GM23338 (cell line): Measurements from ENCODE around the gene HOXC5. TPM values are rescaled to one million over a fixed set of nuclear protein-coding genes. Genes with fewer than 3 reads are reported as not detected.
A peak's percentile ranks its signal among the peaks of the same experiment; 100 is the strongest.

Experiments used
- ATAC-seq: fragments of 200-7000 bp; cut with Tn5 transposase; 3 replicates; pipeline ENCODE4 v1.9.1; 2020
- DNase-seq: peaks from one replicate; pipeline ENCODE4 v3.0.0-alpha.2; 2015; ENCODE audit warnings: low spot score
- H2AFZ ChIP-seq: fragments of 200-600 bp; sonication (generic); 2 replicates; pipeline ENCODE4 v1.8.0; 2016; ENCODE audit warnings: antibody characterized with exemption, mild to moderate bottlenecking, moderate library complexity
- H3F3A ChIP-seq: fragments of 200-600 bp; sonication (generic); replicated peaks from 2 replicates; pipeline ENCODE4 v1.8.0; 2017; ENCODE audit warnings: antibody characterized with exemption, mixed run types, low read depth
- H3K27ac ChIP-seq: fragments of 200-600 bp; sonication (generic); 2 replicates; pipeline ENCODE4 v1.6.1; 2016; ENCODE audit warnings: low read depth
- H3K27me3 ChIP-seq: fragments of 200-600 bp; sonication (generic); 2 replicates; pipeline ENCODE4 v1.8.0; 2016; ENCODE audit warnings: mild to moderate bottlenecking, mixed run types, moderate library complexity; ENCODE audit not compliant: insufficient read depth
- H3K36me3 ChIP-seq: fragments of 200-600 bp; sonication (generic); 2 replicates; pipeline ENCODE4 v1.8.0; 2016; ENCODE audit warnings: mild to moderate bottlenecking; ENCODE audit not compliant: insufficient read depth
- H3K4me1 ChIP-seq: fragments of 200-600 bp; sonication (generic); 2 replicates; pipeline ENCODE4 v1.8.0; 2016; ENCODE audit warnings: mild to moderate bottlenecking, moderate library complexity; ENCODE audit not compliant: insufficient read depth
- H3K4me2 ChIP-seq: fragments of 200-600 bp; sonication (generic); 2 replicates; pipeline ENCODE4 v1.7.1; 2017; ENCODE audit warnings: mixed run types
- H3K4me3 ChIP-seq: fragments of 200-600 bp; sonication (generic); 2 replicates; pipeline ENCODE4 v1.6.1; 2016; ENCODE audit warnings: mixed run types
- H3K79me2 ChIP-seq: fragments of 200-600 bp; sonication (generic); replicated peaks from 2 replicates; pipeline ENCODE4 v1.8.0; 2017; ENCODE audit warnings: mild to moderate bottlenecking; ENCODE audit not compliant: insufficient read depth
- H3K9me2 ChIP-seq: fragments of 200-600 bp; sonication (generic); 2 replicates; pipeline ENCODE4 v1.8.0; 2017; ENCODE audit not compliant: insufficient read depth
- H4K20me1 ChIP-seq: fragments of 200-600 bp; sonication (generic); replicated peaks from 2 replicates; pipeline ENCODE4 v1.8.0; 2017; ENCODE audit warnings: mild to moderate bottlenecking; ENCODE audit not compliant: insufficient read depth
- H3K27ac Mint-ChIP-seq: 2 replicates; pipeline ENCODE4 v1.8.0; 2020; ENCODE audit warnings: inconsistent platforms, mild to moderate bottlenecking, moderate library complexity, mixed read lengths
- H3K27me3 Mint-ChIP-seq: 3 replicates; pipeline ENCODE4 v1.8.0; 2022; ENCODE audit warnings: low read depth, mild to moderate bottlenecking, moderate library complexity, mixed read lengths, inconsistent platforms; ENCODE audit not compliant: insufficient read depth, poor library complexity
- H3K36me3 Mint-ChIP-seq: 3 replicates; pipeline ENCODE4 v1.8.0; 2021; ENCODE audit warnings: low read depth, mild to moderate bottlenecking, inconsistent platforms, moderate library complexity, mixed read lengths
- H3K4me1 Mint-ChIP-seq: 3 replicates; pipeline ENCODE4 v1.8.0; 2020; ENCODE audit warnings: mild to moderate bottlenecking, inconsistent platforms, mixed read lengths
- H3K4me3 Mint-ChIP-seq: 3 replicates; pipeline ENCODE4 v1.8.0; 2021; ENCODE audit warnings: moderate library complexity, mild to moderate bottlenecking, inconsistent platforms, mixed read lengths
- H3K9me3 Mint-ChIP-seq: 3 replicates; pipeline ENCODE4 v1.8.0; 2020; ENCODE audit warnings: moderate library complexity, mild to moderate bottlenecking, inconsistent platforms, mixed read lengths
- CREB1 ChIP-seq: fragments of 250-450 bp; sonication (Bioruptor Pico); IDR thresholded peaks from 2 replicates; pipeline ENCODE4 v1.5.0; 2020; ENCODE audit warnings: low read depth, mild to moderate bottlenecking, moderate library complexity
- EZH2 ChIP-seq: fragments of 200-600 bp; sonication (generic); IDR thresholded peaks from one replicate; pipeline ENCODE4 v1.8.0; 2017; ENCODE audit warnings: antibody characterized with exemption, mild to moderate bottlenecking, low read depth; ENCODE audit not compliant: unreplicated experiment
- EZH2phosphoT487 ChIP-seq: fragments of 200-600 bp; sonication (generic); IDR thresholded peaks from one replicate; pipeline ENCODE4 v1.8.1; 2018; ENCODE audit warnings: antibody characterized with exemption; ENCODE audit not compliant: unreplicated experiment
- NANOG ChIP-seq: IDR thresholded peaks from 2 replicates; pipeline ENCODE4 v1.6.1; 2016; ENCODE audit warnings: antibody characterized with exemption, borderline replicate concordance
- POLR2AphosphoS5 ChIP-seq: IDR thresholded peaks from 2 replicates; pipeline ENCODE4 v1.6.1; 2016; ENCODE audit warnings: antibody characterized with exemption, low read depth
- ZNF331 ChIP-seq: fragments of 250-450 bp; sonication (Bioruptor Pico); IDR thresholded peaks from 2 replicates; pipeline ENCODE4 v1.5.0; 2020; ENCODE audit warnings: low read depth, mild to moderate bottlenecking, moderate library complexity
- polyA plus RNA-seq: library from polyadenylated mRNA; unstranded; fragments of >200 nt; fragmentation: Nextera tagmentation; extraction: Ambion mirVana; gene quantifications from 2 replicates; pipeline ENCODE4 v1.2.1, GENCODE V29; 2016
- total RNA-seq: library from RNA; depleted of rRNA; stranded (reverse); fragments of >200 nt; shearing (Covaris generic); gene quantifications from 2 replicates; pipeline ENCODE4 v1.2.3, GENCODE V29; 2014
- TF ChIP-seq, protein P1 (sequence below): fragments of 250-450 bp; sonication (Bioruptor Pico); IDR thresholded peaks from 2 replicates; pipeline ENCODE4 v1.5.0; 2020; ENCODE audit warnings: mild to moderate bottlenecking, moderate library complexity
- TF ChIP-seq, protein P2 (sequence below), 2 experiments: fragments of 200-600 bp in 1 of 2; sonication (generic) in 1 of 2; conservative IDR thresholded peaks; 2 replicates each; pipeline versions ENCODE4 v1.5.1 to v1.6.1; 2016 to 2017; ENCODE audit warnings: antibody characterized with exemption in 2 of 2, low read depth in 2 of 2, mild to moderate bottlenecking in 2 of 2, moderate library complexity in 1 of 2

The HOXC5 gene
- total and polyA plus RNA-seq, 2 experiments from 2014 or later, result not detected

DNA sequence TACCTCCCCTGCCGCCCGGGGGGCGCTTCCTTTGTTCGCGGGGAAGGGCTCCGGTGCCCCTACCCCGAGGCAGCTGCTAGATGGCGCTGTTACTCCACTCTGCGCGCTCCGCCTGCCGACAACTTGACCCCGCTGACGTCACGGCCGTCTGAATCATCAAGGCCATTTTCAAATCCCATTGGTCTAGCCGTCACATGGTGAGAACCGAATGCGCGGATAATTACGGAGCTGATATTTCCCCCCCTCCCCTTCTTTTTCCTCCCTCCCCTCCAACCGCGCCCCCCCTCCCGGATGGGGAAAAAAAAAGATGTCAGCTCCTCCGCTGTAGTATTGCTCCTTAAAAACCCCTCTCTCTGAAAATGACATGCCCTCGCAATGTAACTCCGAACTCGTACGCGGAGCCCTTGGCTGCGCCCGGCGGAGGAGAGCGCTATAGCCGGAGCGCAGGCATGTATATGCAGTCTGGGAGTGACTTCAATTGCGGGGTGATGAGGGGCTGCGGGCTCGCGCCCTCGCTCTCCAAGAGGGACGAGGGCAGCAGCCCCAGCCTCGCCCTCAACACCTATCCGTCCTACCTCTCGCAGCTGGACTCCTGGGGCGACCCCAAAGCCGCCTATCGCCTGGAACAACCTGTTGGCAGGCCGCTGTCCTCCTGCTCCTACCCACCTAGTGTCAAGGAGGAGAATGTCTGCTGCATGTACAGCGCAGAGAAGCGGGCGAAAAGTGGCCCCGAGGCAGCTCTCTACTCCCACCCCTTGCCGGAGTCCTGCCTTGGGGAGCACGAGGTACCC lies 47.8 kb upstream of the HOXC5 start, which contains the start of gene HOXC10:
Gene HOXC10, plus strand, starts transcription at position 246 of the 791 bp plus-strand sequence. Its CDS starts 114 bp downstream, at position 360.
- Histone ChIP-seq H4K20me1 (peaks cover 46% of the 10 kb centered on the region), H3K79me2 (no peaks in the 10 kb centered on the region), H3K4me1 (peaks cover 50% of the 10 kb centered on the region), H3F3A (peaks cover 51% of the 10 kb centered on the region), H3K36me3 (no peaks in the 10 kb centered on the region), H3K9me2 (no peaks in the 10 kb centered on the region), H3K4me3 (peak within 1 kb of the TSS; percentile 44; the same call in 1 of the 2 replicates), H3K27me3 (peaks cover 98% of the 10 kb centered on the region), H3K27ac (no peak within 1 kb of the TSS), H2AFZ (peak within 1 kb of the TSS; percentile 81; the same call in 1 of the 2 replicates), H3K4me2 (peak within 1 kb of the TSS; percentile 74)
- peak; percentile 50 for ATAC-seq
- DNase-seq, result peak; percentile 98
- H3K9me3 Mint-ChIP-seq, result peaks cover 5% of the 10 kb centered on the region; the same call in 1 of the 3 replicates
- H3K27me3 Mint-ChIP-seq, result peaks cover 100% of the 10 kb centered on the region
- TF ChIP-seq ZNF331 (no peak), EZH2 (peak; percentile 89), EZH2phosphoT487 (peak; percentile 19), NANOG (no peak), CREB1 (peak; percentile 97), POLR2AphosphoS5 (no peak)
- TF ChIP-seq, protein P1, sequence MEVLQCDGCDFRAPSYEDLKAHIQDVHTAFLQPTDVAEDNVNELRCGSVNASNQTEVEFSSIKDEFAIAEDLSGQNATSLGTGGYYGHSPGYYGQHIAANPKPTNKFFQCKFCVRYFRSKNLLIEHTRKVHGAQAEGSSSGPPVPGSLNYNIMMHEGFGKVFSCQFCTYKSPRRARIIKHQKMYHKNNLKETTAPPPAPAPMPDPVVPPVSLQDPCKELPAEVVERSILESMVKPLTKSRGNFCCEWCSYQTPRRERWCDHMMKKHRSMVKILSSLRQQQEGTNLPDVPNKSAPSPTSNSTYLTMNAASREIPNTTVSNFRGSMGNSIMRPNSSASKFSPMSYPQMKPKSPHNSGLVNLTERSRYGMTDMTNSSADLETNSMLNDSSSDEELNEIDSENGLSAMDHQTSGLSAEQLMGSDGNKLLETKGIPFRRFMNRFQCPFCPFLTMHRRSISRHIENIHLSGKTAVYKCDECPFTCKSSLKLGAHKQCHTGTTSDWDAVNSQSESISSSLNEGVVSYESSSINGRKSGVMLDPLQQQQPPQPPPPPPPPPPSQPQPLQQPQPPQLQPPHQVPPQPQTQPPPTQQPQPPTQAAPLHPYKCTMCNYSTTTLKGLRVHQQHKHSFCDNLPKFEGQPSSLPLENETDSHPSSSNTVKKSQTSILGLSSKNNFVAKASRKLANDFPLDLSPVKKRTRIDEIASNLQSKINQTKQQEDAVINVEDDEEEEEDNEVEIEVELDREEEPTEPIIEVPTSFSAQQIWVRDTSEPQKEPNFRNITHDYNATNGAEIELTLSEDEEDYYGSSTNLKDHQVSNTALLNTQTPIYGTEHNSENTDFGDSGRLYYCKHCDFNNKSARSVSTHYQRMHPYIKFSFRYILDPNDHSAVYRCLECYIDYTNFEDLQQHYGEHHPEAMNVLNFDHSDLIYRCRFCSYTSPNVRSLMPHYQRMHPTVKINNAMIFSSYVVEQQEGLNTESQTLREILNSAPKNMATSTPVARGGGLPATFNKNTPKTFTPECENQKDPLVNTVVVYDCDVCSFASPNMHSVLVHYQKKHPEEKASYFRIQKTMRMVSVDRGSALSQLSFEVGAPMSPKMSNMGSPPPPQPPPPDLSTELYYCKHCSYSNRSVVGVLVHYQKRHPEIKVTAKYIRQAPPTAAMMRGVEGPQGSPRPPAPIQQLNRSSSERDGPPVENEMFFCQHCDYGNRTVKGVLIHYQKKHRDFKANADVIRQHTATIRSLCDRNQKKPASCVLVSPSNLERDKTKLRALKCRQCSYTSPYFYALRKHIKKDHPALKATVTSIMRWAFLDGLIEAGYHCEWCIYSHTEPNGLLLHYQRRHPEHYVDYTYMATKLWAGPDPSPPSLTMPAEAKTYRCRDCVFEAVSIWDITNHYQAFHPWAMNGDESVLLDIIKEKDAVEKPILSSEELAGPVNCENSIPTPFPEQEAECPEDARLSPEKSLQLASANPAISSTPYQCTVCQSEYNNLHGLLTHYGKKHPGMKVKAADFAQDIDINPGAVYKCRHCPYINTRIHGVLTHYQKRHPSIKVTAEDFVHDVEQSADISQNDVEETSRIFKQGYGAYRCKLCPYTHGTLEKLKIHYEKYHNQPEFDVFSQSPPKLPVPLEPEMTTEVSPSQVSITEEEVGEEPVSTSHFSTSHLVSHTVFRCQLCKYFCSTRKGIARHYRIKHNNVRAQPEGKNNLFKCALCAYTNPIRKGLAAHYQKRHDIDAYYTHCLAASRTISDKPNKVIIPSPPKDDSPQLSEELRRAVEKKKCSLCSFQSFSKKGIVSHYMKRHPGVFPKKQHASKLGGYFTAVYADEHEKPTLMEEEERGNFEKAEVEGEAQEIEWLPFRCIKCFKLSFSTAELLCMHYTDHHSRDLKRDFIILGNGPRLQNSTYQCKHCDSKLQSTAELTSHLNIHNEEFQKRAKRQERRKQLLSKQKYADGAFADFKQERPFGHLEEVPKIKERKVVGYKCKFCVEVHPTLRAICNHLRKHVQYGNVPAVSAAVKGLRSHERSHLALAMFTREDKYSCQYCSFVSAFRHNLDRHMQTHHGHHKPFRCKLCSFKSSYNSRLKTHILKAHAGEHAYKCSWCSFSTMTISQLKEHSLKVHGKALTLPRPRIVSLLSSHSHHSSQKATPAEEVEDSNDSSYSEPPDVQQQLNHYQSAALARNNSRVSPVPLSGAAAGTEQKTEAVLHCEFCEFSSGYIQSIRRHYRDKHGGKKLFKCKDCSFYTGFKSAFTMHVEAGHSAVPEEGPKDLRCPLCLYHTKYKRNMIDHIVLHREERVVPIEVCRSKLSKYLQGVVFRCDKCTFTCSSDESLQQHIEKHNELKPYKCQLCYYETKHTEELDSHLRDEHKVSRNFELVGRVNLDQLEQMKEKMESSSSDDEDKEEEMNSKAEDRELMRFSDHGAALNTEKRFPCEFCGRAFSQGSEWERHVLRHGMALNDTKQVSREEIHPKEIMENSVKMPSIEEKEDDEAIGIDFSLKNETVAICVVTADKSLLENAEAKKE (CRISPR knock-in tag), result no peak
- TF ChIP-seq, protein P2, sequence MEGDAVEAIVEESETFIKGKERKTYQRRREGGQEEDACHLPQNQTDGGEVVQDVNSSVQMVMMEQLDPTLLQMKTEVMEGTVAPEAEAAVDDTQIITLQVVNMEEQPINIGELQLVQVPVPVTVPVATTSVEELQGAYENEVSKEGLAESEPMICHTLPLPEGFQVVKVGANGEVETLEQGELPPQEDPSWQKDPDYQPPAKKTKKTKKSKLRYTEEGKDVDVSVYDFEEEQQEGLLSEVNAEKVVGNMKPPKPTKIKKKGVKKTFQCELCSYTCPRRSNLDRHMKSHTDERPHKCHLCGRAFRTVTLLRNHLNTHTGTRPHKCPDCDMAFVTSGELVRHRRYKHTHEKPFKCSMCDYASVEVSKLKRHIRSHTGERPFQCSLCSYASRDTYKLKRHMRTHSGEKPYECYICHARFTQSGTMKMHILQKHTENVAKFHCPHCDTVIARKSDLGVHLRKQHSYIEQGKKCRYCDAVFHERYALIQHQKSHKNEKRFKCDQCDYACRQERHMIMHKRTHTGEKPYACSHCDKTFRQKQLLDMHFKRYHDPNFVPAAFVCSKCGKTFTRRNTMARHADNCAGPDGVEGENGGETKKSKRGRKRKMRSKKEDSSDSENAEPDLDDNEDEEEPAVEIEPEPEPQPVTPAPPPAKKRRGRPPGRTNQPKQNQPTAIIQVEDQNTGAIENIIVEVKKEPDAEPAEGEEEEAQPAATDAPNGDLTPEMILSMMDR (conservative IDR thresholded peaks at IDR 0.05; ENCODE audit: low read depth in 2 of 2), result peak; percentile 67 to 88
- H3K36me3 Mint-ChIP-seq, result no peaks in the 10 kb centered on the region; the same call in 2 of the 3 replicates
- no peak within 1 kb of the TSS for H3K27ac Mint-ChIP-seq
- peaks cover 27% of the 10 kb centered on the region for H3K4me1 Mint-ChIP-seq
- H3K4me3 Mint-ChIP-seq, result peak within 1 kb of the TSS; percentile 43
